Nephron (organoid): ENCODE data around the gene FBXW11.
A peak's percentile ranks its signal among the peaks of the same experiment; 100 is the strongest.

Source experiments
- H3K27ac Mint-ChIP-seq, 3 experiments: 2 replicates each; pipeline ENCODE4 v1.8.0; 2020; ENCODE audit warnings: mixed read lengths in 3 of 3, mild to moderate bottlenecking in 2 of 3, moderate library complexity in 1 of 3
- H3K27me3 Mint-ChIP-seq: 2 replicates; pipeline ENCODE4 v1.8.0; 2021; ENCODE audit warnings: low read depth, mild to moderate bottlenecking, moderate library complexity, mixed read lengths
- H3K36me3 Mint-ChIP-seq: 2 replicates; pipeline ENCODE4 v1.8.0; 2020; ENCODE audit warnings: low read depth, mixed read lengths
- H3K4me1 Mint-ChIP-seq: 2 replicates; pipeline ENCODE4 v1.8.0; 2020; ENCODE audit warnings: mixed read lengths
- H3K4me3 Mint-ChIP-seq, 3 experiments: 2 replicates each; pipeline ENCODE4 v1.8.0; 2020; ENCODE audit warnings: mild to moderate bottlenecking in 3 of 3, mixed read lengths in 3 of 3, moderate library complexity in 2 of 3
- H3K9me3 Mint-ChIP-seq: 2 replicates; pipeline ENCODE4 v1.8.0; 2020; ENCODE audit warnings: mixed read lengths
- TF ChIP-seq, protein P1 (sequence below), 3 experiments: fragments of 200-600 bp; sonication (generic); IDR thresholded peaks; one replicate each; pipeline ENCODE4 v1.5.0; 2021; ENCODE audit warnings: antibody characterized with exemption in 3 of 3; ENCODE audit not compliant: unreplicated experiment in 3 of 3

FBXW11 gene

DNA sequence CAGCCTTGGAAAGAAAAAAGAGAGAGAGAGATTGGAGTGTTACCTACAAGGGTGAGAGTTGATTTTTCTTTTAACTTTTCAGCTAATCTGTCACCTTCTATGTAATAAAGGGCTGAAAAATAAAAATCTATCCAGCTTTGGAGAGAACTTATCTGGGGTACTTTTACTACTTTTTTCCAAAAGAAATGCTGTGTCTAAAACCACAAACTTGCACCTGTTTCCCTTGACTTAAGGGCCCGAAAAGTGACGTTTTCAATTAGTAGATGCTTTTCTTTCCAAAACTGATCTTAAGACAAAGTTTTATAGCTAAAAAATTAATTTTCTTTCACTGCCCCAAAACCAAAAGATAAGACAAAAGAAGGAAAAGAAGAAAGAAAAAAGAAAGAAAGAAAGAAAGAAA lies 172.0 kb downstream of the FBXW11 start:
- TF ChIP-seq, protein P1, sequence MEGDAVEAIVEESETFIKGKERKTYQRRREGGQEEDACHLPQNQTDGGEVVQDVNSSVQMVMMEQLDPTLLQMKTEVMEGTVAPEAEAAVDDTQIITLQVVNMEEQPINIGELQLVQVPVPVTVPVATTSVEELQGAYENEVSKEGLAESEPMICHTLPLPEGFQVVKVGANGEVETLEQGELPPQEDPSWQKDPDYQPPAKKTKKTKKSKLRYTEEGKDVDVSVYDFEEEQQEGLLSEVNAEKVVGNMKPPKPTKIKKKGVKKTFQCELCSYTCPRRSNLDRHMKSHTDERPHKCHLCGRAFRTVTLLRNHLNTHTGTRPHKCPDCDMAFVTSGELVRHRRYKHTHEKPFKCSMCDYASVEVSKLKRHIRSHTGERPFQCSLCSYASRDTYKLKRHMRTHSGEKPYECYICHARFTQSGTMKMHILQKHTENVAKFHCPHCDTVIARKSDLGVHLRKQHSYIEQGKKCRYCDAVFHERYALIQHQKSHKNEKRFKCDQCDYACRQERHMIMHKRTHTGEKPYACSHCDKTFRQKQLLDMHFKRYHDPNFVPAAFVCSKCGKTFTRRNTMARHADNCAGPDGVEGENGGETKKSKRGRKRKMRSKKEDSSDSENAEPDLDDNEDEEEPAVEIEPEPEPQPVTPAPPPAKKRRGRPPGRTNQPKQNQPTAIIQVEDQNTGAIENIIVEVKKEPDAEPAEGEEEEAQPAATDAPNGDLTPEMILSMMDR (IDR thresholded peaks at IDR 0.05; ENCODE audit: unreplicated experiment in 3 of 3), result no peak
- no peak overlapping the region for H3K4me3 Mint-ChIP-seq
- peaks cover 9% of the 10 kb centered on the region for H3K27me3 Mint-ChIP-seq
- peaks cover 7% of the 10 kb centered on the region for H3K36me3 Mint-ChIP-seq
- H3K4me1 Mint-ChIP-seq, result peaks cover 15% of the 10 kb centered on the region
- H3K9me3 Mint-ChIP-seq, result peaks cover 28% of the 10 kb centered on the region
- peak overlapping the region in 1 of 3 experiments; percentile 75 for H3K27ac Mint-ChIP-seq

DNA sequence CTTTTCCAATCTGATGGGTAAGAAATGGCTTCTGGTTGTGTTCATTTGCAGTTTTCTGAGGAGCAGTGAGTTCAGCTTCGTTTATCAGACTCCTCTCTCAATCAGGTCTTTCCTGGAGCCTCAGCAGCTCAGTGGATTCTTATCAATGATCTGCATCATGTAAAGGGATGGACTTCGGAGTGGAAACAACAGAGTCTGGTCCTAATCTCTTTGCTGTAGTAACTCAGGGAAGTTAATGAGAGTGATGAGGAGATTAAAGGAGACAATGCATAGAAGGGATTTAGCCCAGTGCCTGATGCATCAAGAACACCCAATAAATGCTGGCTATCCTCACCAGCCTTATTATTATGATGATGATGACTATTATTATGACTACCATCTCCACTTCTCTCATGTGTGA lies 173.7 kb downstream of the FBXW11 start:
- Mint-ChIP-seq H3K9me3 (peaks cover 35% of the 10 kb centered on the region), H3K4me3 (no peak overlapping the region)

DNA sequence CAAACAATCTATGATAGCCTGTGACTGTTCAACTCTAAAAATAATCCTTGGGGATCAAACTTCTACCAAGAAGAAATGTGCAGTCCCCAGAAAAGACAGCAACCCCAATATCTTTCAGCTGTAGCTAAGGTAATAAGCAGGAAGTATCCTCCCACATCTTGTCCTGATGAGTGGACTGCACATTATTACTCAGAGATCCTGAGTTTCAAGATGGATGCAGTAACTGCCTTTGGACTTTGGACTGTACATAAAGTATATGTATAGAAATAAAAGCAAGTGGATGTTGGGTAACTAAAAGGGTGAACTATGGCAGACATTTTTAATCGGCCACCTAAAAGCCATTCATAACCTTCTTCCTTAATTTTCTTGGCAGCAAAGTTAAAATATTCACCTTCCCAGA lies 175.8 kb downstream of the FBXW11 start:
- Mint-ChIP-seq H3K4me1 (peaks cover 15% of the 10 kb centered on the region), H3K4me3 (no peak overlapping the region), H3K27me3 (peaks cover 4% of the 10 kb centered on the region), H3K27ac (no peak overlapping the region), H3K9me3 (peaks cover 44% of the 10 kb centered on the region), H3K36me3 (peaks cover 10% of the 10 kb centered on the region)
- TF ChIP-seq, protein P1 (IDR thresholded peaks at IDR 0.05; ENCODE audit: unreplicated experiment in 3 of 3), result no peak

More for the DNA sequence above, 173.7 kb downstream of the FBXW11 start:
- Mint-ChIP-seq H3K27ac (no peak overlapping the region), H3K4me1 (peaks cover 15% of the 10 kb centered on the region), H3K36me3 (peaks cover 7% of the 10 kb centered on the region), H3K27me3 (peaks cover 4% of the 10 kb centered on the region)
- TF ChIP-seq, protein P1 (IDR thresholded peaks at IDR 0.05; ENCODE audit: unreplicated experiment in 3 of 3), result no peak

DNA sequence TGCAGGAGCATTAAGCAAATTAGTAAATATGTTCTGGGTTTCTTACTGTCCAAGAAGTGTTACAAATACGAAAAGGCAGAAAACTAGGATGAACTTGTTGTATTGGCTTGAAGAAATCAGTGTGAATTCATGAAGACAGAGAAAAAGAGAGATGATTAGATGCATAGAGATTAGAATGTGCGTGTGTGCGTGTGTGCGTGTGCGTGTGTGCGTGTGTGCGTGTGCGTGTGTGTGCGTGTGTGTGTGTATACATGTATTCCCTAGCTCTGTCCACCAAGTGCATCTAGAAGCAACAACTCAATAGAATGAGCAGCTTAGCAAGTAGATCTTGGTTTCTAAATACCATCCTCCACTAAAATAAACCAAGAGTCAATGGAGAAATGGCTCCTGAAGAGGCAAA lies 179.3 kb downstream of the FBXW11 start:
- Mint-ChIP-seq H3K27ac (no peak overlapping the region), H3K9me3 (peaks cover 31% of the 10 kb centered on the region), H3K27me3 (peaks cover 6% of the 10 kb centered on the region), H3K4me1 (no peaks in the 10 kb centered on the region), H3K36me3 (peaks cover 4% of the 10 kb centered on the region), H3K4me3 (no peak overlapping the region)
- TF ChIP-seq, protein P1 (IDR thresholded peaks at IDR 0.05; ENCODE audit: unreplicated experiment in 3 of 3), result no peak

DNA sequence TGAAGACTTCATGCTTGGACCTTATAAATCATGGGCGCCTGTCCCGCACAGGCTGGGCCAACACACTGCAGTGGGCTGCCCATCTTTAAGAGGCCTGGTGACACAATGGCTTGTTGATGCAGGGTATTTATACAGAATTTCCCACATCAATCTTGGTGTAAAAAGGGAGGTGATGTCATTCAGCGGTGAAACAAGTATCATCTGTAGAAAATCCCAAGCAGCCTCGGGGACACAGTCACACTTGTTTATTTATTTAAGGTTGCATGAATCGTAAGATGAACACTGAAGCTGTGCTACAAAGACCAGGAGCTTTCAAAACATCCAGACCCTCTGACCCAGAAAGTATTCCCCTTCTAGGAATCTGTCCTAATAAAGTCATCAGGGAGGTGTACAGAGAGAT lies 180.3 kb downstream of the FBXW11 start:
- H3K36me3 Mint-ChIP-seq, result peaks cover 4% of the 10 kb centered on the region
- H3K9me3 Mint-ChIP-seq, result peaks cover 22% of the 10 kb centered on the region
- H3K4me1 Mint-ChIP-seq, result no peaks in the 10 kb centered on the region
- TF ChIP-seq, protein P1 (IDR thresholded peaks at IDR 0.05; ENCODE audit: unreplicated experiment in 3 of 3), result no peak
- H3K4me3 Mint-ChIP-seq, result no peak overlapping the region
- H3K27me3 Mint-ChIP-seq, result peaks cover 6% of the 10 kb centered on the region
- H3K27ac Mint-ChIP-seq, result no peak overlapping the region

DNA sequence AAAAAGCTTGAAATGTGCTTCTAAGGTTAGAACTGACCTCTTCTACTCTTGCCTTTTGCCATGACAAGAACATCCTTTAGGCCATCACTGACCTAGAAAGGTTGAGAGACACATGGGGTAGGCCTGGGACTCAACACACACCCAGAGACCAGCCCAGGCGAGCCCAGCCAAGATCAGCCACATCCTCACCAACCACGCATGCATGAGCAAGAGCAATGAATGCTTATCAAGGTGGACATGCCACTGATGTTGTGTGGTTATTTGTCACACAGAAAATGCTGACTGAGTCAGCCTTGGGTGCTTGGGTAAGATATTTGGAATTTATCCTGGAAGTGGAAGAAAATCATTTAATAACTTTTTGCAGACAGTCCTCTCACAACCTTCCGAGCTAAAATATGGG lies 181.4 kb downstream of the FBXW11 start:
- Mint-ChIP-seq H3K36me3 (peaks cover 4% of the 10 kb centered on the region), H3K27ac (no peak overlapping the region), H3K4me1 (no peaks in the 10 kb centered on the region), H3K9me3 (peaks cover 16% of the 10 kb centered on the region), H3K4me3 (no peak overlapping the region), H3K27me3 (peaks cover 6% of the 10 kb centered on the region)
- TF ChIP-seq, protein P1 (IDR thresholded peaks at IDR 0.05; ENCODE audit: unreplicated experiment in 3 of 3), result no peak
